Embryonic facial prominence (tissue), 1 donor: ENCODE data around the gene KRT81.
"Not testable (repeated sequence)": the region's sequence is repeated elsewhere in the genome, so short reads cannot be mapped to it uniquely, and the experiment has no call there.

Source experiments
- DNase-seq: peaks from one replicate; pipeline ENCODE4 v3.0.0-alpha.2; 2016; ENCODE audit errors: extremely low spot score

KRT81 gene

DNA sequence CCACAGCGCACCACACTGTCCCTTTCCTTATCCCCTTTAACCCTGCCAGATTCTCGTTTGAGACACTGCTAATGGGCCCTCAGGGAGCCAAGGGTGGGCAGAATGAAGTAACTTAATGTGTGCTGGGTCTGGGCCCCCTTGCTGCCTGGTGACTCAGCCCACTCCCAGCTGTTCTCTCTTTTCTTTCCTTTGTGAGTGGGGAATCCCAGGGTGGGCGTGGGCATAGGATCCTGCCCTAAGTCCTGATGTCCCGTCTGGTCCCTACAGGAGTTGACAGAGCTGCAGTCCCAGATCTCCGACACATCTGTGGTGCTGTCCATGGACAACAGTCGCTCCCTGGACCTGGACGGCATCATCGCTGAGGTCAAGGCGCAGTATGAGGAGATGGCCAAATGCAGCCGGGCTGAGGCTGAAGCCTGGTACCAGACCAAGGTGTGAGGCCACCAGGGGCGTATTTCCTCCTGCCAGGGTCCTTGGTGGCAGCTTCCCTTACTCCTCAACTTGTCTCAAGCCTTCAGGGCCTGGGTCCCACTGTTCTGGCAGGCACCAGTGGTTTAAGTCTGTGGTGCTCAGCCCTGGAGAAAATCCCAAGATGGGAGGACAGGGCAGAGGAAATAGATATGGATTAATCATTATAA, 50.0 kb downstream of the KRT81 start:
- DNase-seq: no peak

DNA sequence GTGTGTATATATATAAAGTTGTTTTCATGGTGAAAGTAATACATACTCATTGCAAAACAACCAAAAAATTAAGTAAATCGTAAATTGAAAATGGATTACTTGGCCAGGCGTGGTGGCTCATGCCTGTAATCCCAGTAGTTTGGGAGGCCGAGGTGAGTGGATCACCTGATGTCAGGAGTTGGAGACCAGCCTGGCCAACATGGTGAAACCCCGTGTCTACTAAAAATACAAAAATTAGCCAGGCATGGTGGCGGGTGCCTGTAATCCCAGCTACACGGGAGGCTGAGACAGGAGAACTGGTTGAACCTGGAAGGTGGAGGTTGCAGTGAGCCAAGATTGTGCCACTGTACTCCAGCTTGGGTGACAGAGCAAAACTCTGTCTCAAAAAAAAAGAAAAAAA, 51.1 kb downstream of the KRT81 start:
- not testable (repeated sequence) for DNase-seq

DNA sequence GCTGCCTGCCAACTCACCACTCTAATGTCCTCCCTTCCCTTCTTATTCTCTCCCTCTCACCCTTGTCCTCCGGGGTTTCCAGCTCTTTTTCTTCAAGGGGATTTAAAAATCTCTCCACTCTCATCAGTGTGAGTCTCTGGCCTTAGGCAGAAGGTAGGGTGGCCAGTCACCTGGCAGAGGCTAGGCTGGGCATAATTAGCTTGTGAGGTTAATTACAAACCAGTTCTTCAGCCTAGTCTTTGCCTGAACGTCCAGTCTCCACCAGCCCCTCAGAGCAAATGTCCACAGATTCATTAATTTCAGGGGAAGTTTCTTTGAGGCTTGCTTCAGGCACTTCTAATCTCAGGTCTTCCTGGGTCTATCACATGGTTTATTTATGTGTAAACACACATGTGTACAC, 51.6 kb downstream of the KRT81 start:
- no peak for DNase-seq

DNA sequence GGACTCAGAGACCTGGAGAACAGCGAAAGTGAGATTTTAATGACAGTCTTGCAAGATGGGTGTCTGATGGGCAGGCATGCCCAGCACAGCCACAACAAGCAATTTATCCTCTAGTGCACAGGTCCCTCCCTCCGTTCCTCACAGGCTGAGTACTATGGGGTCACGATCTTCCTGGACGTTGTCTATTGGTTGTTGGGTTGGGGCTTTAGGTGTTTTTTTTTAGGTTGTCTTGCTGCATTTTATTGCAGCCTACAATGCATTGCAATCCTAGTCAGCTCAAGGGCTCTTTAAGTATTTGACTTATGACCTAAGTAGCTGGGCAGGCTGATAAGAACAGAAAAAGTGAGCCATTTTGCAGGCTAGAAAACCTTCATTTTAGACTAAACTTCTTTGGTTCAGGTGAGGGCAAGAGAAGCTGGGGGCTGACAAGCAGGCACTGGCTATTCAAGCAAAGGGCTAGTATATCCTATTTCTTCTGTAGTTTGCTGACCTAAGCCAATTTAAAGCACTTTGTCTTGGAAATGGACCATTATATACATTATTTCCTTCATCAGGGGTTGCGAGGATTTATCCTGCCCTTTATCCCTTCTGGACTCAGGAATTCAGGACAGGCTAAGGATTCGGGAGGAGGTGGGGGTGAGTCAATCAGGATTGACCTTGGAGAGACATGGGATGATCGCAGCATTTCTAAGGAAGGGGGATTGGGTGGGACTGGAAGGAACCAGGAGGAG, 52.3 kb downstream of the KRT81 start:
- no peak for DNase-seq

DNA sequence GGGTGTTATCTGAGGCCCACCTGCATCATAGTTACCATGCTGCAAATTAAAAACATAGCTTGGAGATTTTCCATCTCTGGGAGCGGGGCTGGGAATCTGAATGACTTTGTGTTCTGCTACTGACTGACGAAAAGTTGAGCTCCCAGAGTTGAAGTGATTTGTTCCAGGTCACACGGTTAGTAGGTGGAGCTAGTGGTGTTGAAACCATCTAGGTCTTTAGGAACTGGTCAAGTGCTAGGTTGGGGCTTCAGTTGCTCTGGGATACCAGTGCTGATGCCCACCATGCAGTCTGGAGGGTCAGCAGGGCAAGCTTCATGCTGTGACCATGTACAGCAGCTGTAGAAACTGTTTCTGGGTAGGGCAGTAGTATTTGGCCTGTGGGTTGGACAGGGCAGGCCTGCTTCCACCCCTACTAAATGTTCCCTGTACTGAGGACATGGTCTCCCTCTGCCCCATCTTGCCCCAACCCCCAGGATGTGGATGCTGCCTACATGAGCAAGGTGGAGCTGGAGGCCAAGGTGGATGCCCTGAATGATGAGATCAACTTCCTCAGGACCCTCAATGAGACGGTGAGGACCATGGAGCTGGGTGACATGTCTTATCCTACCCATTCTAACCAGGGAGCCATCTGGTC, 53.0 kb downstream of the KRT81 start:
- DNase-seq: no peak

DNA sequence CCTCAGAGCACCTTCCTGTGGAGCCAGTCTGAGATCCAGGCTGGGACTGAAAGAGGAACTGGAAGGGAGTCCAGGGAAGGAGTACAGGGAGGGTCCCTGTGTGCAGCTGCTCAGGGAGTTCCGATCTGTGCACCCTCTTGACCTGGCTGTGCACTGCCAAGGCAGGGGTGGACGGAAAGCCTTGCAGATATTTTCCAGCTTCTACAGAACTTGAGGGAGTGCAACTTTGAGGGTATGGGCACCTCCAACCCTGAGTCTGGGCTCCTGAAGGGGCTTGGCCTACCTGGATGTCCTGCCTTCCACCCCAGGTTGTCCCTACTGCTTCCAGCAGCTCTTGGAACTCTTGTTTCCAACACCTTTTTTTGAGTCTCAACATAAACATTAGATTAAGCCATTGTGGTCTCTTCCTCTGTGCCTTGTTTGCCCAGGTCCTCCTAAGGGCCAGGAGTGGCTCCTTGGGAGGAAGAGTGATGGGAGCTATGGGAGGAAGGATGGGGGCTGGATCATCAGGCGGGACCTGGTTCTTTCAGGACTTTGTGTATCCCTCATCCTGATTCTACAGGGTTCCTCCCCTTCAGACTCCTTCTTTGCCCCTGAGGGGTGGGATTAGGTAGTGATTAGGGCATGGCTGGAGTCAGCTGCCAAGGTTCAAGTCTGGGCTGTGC, 54.8 kb downstream of the KRT81 start:
- no peak for DNase-seq
